ENCODE results near the gene KCNS1.
"Not testable (repeated sequence)": the region's sequence is repeated elsewhere in the genome, so short reads cannot be mapped to it uniquely, and the experiment has no call there.

Gene KCNS1, protein sequence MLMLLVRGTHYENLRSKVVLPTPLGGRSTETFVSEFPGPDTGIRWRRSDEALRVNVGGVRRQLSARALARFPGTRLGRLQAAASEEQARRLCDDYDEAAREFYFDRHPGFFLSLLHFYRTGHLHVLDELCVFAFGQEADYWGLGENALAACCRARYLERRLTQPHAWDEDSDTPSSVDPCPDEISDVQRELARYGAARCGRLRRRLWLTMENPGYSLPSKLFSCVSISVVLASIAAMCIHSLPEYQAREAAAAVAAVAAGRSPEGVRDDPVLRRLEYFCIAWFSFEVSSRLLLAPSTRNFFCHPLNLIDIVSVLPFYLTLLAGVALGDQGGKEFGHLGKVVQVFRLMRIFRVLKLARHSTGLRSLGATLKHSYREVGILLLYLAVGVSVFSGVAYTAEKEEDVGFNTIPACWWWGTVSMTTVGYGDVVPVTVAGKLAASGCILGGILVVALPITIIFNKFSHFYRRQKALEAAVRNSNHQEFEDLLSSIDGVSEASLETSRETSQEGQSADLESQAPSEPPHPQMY

DNA sequence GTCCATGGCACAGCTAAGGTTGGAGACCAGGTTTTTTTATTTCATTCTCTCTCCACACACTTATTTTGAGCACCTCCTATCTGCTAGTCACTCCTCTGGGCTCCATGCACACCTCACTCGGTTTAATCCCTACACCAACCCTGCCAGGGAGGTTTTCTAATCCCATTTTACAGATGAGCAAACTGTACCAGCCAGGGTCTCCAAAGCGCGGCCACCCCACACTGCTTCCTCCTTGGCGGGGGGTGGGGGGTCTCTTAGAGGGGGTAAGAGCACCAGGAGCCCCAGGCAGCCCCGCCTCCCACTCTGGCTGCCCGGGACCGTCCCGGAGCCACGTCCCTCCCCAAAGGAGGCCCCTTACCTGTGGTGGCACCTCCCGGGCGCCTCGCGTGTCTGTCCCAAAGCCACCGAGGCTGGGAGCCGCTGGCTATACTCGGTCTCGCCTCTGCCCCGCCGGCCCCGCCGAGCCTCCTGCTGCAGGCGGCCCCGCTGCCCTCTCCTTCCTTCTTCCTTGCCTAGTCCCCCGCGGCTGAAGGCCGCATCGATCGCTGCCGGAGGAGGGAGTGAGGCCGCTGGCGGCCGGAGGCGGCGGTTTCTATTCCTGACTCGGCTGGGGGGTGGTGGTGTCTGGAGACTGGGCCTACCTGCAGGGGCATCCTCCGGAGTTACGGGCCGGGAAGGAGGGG is at the start of gene KCNS1:
Gene KCNS1 (minus strand): TSS at position 565 of the 683 bp plus-strand sequence. CDS start 1,891 bp downstream, outside the sequence.
- peak within 1 kb of the TSS in 1 of 2 donors; percentile 19 for H3K4me3 ChIP-seq (replicated peaks in 1 of 2; ENCODE audit: low read depth in 2 of 2, low read length in 2 of 2)
- DNase-seq (ENCODE audit: low read depth in 2 of 2), result peak in 1 of 2 donors; percentile 33
- TF ChIP-seq, protein P1, sequence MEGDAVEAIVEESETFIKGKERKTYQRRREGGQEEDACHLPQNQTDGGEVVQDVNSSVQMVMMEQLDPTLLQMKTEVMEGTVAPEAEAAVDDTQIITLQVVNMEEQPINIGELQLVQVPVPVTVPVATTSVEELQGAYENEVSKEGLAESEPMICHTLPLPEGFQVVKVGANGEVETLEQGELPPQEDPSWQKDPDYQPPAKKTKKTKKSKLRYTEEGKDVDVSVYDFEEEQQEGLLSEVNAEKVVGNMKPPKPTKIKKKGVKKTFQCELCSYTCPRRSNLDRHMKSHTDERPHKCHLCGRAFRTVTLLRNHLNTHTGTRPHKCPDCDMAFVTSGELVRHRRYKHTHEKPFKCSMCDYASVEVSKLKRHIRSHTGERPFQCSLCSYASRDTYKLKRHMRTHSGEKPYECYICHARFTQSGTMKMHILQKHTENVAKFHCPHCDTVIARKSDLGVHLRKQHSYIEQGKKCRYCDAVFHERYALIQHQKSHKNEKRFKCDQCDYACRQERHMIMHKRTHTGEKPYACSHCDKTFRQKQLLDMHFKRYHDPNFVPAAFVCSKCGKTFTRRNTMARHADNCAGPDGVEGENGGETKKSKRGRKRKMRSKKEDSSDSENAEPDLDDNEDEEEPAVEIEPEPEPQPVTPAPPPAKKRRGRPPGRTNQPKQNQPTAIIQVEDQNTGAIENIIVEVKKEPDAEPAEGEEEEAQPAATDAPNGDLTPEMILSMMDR (IDR thresholded peaks at IDR 0.05; ENCODE audit: low read depth, low read length), result peak; percentile 4

DNA sequence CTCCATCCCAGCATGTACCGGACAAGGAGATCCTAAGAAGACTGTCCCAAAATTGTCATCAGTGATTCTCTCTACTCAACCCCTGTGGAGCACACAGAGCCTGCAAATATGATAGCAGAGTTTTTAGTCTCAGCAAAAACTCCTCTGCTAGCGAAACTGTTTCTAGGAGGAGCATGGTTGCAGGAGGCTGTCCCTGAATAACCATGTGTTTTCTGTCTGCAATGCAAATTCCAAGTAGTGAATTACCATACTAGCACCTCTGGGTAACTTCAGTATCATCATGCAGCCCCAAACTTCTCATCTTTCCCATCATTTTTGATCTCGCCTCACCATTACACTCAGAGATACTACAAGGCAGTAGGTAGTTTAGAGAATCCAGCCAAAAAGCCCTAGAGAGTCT is 48.1 kb upstream of the KCNS1 start:
- no peak for DNase-seq (ENCODE audit: low read depth in 2 of 2)
- no peak overlapping the region for H3K4me3 ChIP-seq (replicated peaks in 1 of 2; ENCODE audit: low read depth in 2 of 2, low read length in 2 of 2)
- TF ChIP-seq, protein P1 (IDR thresholded peaks at IDR 0.05; ENCODE audit: low read depth, low read length), result no peak

DNA sequence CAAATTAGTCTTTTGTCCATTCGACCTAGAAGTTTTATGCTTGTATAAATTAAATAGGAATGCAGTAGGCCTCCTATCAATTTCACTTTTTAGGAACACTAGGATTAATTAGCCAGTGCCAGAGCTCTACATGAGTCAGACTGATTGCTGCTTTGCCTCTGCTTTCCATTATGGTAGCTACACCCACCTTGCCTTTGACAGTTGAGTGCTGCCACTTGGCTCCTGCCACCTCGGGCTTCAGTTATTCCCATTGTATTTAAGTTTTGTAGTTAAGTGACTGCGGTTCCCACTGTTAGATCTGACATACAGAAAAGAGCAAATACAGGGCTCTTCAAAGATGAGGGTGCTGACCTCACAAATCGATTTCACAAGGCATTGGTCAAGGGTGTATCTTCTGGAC is 39.9 kb upstream of the KCNS1 start:
- no peak overlapping the region for H3K4me3 ChIP-seq (replicated peaks in 1 of 2; ENCODE audit: low read depth in 2 of 2, low read length in 2 of 2)
- DNase-seq (ENCODE audit: low read depth in 2 of 2), result no peak
- TF ChIP-seq, protein P1 (IDR thresholded peaks at IDR 0.05; ENCODE audit: low read depth, low read length), result no peak

DNA sequence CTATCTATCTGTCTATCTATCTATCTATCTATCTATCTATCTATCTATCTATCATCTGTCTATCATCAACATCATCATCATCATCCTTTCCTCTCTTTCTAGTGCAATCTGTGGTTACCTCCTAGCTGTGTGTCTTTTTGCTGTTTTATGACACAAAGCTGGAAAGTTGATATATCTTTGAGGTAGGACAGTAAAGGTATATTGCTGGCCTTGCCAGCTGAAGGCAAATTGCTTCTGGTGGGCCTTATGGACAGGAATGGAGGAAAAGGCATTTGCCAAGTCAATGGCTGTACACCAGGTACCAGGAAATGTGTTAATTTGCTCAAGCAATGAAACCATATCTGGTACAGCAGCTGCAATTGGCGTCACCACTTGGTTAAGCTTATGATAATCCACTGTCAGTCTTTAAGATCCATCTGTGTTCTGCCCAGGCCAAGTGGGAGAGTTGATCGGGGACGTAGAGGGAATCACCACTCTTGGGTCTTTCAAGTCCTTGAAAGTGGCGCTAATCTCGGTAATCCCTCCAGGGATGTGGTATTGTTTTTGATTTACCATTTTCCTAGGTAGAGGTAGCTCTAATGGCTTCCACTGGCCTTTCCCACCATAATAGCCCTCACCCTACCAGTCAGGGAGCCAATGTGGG is 38.9 kb upstream of the KCNS1 start:
- H3K4me3 ChIP-seq (replicated peaks in 1 of 2; ENCODE audit: low read depth in 2 of 2, low read length in 2 of 2); DNase-seq (ENCODE audit: low read depth in 2 of 2): not testable (repeated sequence)

DNA sequence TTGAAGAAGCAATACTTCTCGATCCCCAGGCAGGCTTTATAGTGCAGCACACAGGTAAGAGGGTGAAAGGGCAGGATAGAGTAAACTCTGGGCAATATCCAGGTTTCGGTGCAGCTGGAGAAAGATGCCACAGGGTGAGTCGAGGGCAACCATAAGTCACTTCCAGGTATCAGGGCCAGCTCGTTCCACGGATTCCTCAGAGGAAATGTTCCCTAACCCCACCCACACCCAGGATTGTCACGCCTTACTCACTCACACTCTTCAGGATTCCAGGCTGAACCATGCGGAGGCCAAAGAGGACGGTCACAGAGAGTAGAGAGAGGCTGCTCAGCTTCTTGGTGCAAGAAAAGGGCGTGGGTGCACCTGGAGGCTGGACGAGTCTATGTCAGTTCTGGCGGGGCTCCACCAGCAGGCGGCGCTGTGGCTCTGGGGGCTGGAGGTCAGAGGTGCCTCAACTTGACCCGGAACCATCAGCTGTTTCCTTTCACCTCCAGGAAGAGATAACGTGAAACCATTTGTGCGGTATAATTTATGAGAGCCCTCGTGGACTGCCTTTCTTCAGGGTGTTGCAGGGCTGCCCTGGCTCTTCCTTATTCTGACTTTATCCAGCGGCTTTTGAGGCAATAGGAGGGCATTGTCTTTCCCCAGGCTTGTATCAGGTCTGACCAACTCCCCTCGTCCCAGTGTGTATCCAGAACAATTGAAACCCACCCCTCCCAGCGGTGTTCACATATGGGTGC is 37.8 kb upstream of the KCNS1 start:
- H3K4me3 ChIP-seq (replicated peaks in 1 of 2; ENCODE audit: low read depth in 2 of 2, low read length in 2 of 2), result no peak overlapping the region
- DNase-seq (ENCODE audit: low read depth in 2 of 2), result peak; percentile 16 to 31
- TF ChIP-seq, protein P1 (IDR thresholded peaks at IDR 0.05; ENCODE audit: low read depth, low read length), result peak; percentile 80

DNA sequence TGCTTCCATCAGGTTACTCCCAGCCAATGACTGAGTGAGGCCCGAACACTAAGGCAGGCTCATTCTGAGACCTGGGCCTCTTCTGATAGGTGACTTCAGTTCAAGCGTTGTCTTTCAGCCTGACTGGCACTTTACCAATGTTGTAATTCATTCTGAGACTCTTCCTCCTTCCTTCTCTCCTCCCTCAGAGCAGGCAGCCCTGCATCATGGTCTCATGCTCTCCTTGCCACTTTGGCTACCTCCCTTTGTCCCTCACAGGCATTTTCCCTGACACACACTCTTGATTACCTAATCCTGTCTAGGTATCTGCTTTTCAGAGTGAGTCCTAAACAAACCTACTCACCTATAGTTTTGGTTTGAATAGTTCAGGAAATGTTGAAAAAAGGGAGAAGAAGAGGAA is 36.0 kb upstream of the KCNS1 start:
- TF ChIP-seq, protein P1 (IDR thresholded peaks at IDR 0.05; ENCODE audit: low read depth, low read length), result no peak
- DNase-seq (ENCODE audit: low read depth in 2 of 2), result no peak
- H3K4me3 ChIP-seq (replicated peaks in 1 of 2; ENCODE audit: low read depth in 2 of 2, low read length in 2 of 2), result no peak overlapping the region

All from cardiac fibroblast (primary cell).